GM19238 (cell line): ENCODE measurements around the gene TXNRD2.

Source experiments
- DNase-seq: peaks from one replicate; pipeline ENCODE4 v3.0.0; 2011; ENCODE audit warnings: low spot score; ENCODE audit not compliant: insufficient read length

Gene TXNRD2

DNA sequence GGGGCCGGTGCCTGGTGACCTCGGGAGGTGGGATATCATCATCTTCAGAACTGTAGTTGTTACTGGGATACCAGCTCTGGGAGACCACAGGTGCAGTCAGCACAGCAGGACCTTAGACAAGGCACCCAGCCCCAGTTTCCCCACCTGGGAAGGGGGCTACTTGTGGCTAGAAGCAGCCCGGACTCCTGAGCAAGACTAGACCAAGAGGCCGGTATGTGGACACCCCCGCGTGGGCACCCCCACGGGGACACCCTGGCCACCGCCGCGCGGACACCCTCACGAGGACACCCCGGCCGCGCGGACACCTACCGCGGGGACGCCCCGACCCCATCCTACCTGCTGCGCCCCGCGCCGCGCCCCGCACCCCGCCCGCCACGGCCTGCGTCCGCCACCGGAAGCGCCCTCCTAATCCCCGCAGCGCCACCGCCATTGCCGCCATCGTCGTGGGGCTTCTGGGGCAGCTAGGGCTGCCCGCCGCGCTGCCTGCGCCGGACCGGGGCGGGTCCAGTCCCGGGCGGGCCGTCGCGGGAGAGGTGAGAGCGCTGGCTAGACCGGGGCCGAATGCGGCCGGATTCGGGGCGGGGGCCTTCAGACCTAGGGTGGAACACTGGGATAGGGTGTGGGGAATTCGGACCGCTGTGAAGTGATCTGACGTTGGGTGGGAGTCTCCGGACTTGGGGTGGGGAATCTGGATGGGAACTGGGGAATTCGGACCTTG, at the start of gene TXNRD2, which contains the start of gene COMT:
Gene TXNRD2 (minus strand): TSS at position 454 of the 718 bp plus-strand sequence. CDS start 15 bp downstream, at position 439.
Gene COMT (plus strand): TSS at position 408 of the 718 bp plus-strand sequence. CDS start 20,755 bp downstream, outside the sequence.
- peak; percentile 87 for DNase-seq

DNA sequence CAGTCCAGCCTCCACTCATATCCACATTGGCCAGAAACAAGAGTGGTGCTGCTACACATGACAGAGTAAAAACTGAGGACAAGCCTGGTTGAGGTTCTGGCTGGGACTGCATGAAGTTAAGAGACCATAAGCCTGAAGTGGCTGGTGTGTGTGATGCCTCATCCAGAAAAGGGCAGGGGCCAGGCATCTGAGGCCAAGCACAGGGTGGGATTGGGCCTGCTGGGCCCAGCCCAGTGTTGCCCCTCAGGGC, 49.7 kb upstream of the TXNRD2 start:
- no peak for DNase-seq

DNA sequence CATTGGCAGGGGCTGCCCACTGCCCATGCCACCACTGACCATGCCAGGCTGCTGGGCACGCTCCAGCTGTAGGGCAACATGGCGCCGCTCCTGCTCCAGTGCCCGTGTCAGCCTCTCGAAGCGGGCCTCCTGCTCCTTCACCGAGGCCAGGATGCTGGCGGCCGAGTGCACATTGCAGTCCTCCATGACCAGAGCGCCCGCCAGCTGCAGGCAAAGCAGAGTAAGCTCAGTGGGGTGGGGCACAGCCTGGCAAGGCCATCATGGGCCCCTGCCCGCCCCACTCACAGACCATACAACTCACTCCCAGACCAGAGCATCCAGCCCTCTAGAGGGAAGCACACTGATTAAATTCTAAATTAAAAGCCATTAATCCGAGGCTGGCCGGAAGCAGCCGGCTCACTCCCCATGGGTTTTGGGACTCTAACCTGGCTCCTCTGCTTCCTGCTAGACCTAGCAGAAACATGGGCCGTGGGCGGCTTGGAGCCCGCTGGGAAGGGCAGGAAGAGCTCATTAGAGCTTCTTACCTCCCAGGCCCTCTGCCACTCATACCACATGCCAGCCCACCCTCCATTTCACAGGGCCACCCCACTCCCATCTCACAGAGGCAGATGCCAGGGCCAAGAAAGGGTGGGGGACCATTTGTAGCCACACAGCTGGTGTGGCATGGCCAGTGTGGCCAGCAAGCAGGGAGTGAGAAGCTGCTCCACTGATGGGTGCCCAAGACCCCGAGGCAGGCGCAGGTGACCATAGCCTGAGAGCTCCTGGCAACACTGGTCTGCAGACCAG, 49.2 kb upstream of the TXNRD2 start:
- no peak for DNase-seq

DNA sequence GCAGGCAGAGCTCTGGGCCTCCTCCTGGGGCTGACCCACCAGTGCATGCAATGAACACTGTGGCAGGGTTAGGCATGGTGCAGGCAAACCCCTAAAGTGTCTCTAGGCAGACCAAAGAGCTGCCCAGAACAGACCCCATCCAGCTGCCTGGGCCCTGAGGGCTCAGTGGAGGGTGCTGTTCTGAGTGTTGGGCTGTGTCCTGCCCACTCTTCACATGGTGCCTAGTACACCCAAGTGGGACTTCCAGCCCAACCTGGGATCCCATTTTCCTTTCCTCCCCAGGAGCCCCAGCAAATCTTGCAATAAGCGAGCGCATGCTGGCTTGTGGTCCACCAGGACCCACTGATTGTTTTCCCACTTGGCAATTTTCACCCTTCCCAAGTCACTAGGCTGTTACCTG, 48.6 kb upstream of the TXNRD2 start:
- no peak for DNase-seq

DNA sequence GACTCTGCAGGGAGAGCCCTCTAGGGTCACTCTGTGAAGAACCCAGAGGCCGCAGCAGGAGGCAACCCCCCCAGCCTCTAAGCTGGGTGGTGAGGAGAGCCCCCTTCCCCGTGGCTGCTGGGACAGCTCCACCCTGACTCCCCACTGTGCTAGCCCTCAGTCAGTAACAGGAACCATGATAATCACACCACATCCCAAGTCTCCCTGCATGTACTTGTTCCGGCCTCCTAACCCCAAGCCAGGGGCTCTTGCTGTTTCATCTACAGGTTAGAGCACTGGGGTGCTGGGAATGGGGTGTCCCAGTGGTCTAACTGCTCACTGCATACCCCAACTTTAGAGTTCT, 48.1 kb upstream of the TXNRD2 start:
- no peak for DNase-seq

DNA sequence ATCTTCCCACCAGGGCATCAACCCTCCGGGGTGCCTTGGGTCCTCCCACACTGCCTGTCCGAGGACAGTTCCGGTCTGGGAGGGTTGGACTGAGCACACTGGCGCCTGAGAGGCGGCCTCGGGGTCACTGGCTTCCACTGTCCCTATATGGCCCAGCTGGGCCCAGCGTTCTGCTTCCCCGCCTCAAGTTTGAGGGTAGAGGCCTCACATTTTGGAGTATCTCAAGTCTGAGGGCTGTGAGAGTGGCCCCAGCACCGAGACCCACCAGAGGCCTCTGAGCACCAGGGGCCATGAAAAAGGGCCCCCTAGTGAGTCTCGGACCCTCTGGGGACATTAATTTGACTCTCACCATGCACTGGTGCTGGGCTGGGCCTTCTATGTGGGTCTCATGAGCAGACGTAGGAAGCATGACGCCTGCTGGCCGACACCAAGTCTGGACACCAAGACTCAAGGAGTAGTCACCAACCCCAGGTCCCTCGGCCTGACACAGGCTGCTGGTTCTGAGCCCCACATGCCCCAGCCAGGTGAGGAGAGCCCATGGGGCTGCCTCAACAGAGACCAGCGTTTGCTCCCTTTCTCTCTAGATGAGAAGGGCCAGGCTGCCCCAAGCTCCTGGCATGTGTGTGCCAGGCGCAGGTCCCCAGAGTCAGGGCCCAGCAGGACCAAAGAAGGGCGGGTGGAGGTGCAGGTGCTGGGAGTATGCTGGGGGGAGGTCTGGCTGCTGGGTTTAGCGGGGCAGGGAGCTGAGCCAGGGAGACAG, 47.5 kb upstream of the TXNRD2 start:
- DNase-seq: no peak

DNA sequence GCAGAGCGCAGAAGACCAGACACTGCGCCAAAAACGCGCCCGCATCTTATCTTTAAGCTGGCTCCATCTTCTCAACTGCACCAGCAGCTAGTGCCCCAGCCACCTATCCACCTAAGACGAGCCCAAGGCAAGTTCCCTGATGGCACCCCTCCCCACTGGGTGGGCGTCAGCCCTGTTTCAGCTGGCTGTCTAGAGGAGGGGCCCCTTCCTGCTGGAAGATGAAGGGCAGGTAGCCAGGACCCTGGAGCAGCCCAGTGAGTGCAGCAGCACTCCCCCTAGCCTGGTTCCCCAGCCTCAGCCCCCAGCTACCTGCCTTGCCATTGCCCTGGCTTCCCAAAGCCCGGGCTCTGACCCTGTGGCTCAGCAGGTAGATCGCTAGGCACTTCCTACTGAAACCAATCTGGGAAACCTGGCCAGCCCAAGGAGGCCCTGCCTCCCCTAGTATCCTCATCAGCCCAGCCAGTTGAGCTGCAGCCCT, 46.8 kb upstream of the TXNRD2 start:
- DNase-seq: no peak

DNA sequence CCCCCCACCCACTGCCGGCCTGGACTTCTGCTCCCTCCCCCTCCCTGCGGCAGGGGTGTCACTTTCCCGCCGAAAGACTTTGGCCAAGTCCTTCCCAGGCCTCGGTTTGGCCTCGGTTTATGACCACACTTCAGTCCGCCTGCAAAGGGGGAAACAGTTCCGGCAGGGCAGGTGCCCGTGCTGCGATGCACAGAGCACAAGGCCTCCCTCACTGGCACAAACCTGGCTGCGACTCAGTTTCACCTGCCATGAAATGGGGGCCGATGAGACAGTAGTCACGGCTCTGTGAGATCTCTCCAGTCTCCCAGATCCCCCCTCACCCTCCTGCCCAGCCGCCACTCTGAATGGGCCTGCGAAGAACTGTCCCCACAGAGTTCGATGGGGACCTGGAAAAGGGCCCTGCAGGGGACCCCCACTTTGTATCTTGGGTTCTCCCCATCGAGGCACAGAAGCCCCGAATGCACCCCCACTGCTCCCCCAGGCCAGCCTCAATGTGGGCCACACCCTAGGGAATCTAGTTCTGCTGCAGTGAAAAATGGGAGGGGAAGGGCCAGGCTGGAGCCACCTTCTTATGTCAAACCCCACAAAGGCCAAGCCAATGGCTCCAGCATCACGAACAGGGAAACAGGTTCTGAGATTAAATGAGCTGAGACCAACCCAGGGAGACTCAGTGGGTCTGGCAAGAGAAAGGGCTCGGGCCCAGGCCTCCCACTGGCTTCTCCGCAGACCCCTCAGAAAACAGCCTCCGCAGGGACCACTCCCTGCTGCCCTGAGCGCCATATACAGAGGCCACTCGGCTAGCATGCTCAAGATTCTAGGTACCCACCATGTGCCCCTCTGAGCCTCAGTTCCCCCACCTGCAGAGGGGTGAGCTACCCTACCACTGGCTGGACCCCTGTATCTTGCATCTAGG, 46.0 kb upstream of the TXNRD2 start:
- no peak for DNase-seq

DNA sequence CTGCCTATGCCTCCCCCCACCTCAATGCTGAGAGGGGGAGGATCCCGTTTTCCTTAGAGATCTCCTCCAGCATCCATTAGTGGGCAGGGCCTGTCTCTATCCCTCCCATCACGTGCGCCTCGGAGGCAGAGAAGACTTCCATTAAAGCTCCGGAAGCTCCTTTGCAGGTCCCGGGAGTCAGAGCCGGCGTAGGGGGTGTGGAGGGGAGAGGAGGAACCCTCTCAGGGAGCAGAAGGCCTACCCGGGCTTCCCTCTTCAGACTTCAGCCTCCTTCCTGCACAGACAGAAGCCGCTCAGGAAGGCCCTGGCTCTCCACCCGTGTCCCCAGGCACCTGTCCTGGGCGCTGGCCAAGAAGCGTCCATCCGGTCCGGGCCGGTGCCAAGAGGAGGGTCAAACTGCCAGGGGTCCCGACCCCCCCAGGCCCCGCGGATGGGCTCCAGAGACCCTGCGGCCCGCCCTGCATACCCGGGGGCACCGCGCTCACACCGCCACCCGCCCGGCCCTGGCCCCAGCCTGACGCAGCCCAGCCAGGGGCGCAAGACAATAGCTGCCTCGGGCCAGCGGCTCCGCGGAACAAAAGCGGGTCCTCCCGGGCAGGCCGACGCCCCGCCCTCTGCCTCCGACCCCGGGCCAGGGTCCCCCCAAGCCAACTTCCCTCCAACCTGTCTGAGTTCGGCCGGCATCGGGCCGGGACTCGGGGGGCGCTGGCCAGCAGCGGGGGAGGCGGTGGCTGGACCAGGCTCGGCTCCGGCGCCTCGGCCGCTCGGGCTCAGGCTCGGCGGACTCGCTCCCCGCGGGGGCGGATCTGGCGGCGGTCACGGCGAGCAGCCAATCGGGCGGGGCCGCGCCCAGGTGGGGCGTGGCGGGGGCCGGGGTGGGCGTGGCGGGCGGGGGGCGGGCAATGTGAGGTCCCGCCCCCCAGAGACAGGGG, 45.1 kb upstream of the TXNRD2 start:
- peak; percentile 97 for DNase-seq

DNA sequence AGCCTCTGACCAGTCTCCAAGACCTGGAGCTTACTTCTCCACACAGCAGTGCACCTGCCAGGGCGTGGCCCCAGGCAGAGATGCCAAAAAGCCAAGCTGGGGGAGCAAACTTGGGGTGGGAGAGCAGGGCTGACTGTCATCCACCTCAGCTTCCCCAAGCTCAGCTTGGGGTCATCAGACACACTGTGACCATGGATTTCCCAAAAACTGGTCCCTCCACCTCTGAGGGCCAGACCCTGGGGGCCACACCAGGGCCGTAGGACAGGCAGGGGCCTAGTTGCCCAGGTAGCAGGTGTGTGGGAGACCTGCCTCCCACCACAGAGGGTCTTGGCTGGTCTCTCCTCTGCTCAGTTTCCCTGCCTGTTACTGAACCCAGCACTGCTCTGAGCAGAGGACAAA, 44.4 kb upstream of the TXNRD2 start:
- no peak for DNase-seq

DNA sequence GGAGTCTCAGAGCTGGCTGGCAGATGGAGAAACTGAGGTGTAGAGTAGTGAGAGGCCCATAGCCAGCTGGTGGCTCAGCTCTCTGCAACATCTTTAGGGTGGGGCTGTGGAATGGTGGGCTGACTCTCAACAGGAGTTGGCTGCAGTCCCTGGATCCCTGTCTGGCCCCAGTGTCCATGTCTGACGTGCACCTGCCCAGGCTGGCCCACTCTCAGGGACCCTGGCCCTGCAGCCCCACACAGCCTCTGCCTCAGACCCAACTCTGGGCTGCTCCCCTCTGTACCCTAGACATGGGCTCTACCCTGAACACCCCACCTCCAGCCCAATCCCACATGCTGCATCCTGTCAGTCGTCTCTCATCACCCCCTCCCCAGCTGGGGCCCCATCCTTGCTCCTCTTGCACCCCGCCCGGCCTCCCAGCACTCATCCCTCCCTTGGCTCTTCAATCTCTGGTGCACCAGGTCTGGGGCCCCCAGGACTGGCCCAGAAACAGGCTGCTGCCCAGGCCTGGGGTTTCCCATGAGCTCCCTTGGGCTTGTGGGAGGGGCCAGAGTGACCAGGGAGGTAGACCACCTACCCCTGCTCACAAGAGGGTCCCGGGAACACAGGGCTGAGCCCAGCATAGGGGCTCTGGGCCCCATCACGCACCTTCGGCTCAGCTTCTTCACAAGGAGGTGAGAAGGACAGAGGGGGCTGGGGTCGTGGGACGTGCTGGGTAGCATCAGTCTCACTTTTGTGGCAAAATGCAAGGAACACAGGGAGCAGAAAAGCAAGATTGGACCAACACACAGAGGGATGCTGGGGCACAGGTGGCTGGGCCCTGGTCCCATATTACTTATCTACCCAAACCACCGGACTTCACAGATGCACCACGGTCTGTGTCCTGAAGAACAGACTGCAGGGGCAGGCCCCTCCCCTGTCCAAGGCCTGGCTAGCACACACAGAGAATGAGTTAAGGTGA, 43.5 kb upstream of the TXNRD2 start:
- no peak for DNase-seq

DNA sequence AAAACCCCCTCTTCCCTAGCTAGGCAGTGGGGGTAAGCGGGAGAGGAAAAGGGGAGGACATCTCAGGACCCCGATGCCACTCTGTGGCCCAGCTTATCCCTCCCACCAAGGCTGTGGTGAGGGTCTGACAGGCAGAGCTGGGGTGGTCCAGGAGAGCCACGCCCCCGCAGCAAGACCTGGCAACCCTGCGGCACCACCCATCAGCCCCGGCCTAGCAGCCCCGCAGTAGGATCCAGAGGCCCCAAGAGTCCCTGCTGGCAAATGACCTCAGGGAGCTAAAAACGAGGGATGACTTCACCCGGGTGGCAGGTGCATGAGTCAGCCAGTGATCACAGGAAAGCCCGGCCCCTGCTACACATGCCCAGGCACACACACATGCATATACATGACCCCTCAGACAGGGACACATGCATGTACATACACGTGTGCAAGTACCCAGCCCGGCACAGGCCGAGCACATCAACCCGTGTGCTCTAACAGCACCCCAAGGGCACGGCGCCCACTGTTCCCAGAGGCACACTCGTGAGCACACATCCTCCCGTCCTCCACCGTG, 42.7 kb upstream of the TXNRD2 start:
- no peak for DNase-seq

DNA sequence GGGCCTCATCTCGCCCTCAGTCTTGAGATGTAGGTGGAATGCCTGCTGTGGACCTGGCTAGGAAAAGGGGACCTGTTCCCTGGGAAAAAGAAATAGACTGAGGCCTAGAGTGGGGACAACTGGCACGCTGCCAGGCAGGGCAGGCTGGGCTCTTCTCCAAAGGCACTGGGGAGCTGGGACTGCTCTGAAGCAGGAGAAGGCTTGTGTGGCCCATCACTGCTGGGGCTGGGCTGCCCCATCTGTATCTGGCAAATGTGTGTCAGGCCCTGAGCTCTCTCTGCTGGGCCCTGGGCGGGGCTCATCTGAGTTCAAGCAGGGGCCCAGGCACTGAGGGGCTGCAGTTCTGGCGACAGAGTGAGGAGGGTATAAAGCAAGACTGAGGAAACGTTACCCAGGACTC, 42.1 kb upstream of the TXNRD2 start:
- no peak for DNase-seq

DNA sequence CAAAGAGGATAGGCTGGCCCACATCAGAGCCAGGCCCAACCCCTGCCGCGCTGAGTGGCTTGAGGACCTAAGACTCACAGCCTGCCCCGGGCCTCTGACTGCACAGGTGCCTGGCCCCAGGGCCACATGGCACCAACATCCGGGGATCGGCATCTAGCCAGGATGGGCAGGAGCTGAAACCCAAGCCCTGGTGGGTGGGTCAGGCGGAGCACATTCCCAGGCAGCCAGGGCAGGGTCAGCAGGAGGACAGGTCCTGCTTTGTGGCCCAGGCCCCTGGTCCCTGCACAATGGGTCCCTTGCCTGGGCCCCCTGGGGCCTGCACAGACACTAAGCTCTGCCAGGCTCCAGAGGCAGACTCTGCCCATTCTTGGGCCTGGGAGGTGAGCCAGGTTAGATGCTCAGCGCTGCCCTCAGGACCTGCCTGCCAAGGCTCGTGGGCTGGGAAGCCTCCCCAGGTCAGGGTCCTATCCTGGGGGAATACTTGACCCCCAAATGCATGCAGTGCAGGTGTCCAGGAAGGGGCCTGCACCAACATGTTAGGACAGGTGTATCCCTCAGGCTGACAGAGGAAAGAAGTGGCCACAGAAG, 41.5 kb upstream of the TXNRD2 start:
- DNase-seq: no peak

DNA sequence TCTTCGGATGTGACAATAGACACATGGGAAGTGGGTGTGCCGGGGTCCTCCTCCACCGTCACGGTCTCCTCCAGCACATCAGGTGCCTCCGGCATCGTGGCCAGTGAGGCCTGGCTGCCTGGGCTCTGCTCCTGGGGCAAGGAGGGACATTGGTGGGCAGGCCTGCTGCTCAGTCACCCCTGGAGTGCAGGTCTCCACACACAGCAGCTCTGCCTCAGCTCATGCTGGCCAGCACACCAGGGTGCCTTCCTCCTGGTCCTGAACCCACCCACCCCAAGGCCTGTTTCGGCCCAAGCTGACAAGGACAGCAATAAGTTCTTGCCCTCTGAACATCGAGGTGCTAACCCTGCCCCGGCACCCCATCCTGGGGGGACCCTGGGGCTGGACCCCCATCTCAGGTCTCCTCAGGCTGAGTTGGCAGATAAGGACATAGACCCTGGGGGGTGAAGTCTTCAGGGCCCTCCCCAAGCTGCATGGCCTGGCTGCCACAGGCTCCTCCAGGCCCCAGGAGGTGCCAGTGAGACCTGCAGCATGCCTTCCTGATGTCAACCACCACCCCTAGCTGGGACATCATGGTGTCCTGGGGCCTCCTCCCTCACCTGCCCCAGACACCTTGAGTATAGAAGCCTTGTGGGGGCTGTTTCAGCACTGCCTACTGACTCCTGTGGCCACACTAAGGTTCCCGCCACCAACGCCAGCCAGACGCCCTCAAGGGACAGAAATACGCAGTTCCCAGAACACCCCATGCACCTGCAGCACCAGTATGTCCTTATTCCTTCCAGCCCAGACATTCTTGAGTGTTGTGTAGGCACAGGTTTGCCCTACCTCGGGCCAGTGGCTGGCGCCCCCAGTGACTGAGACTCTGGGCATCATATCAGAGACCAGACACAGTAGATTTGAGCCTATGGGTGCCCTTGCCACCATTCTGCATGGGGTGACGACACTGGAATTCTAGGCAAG, 40.6 kb upstream of the TXNRD2 start:
- DNase-seq: no peak

DNA sequence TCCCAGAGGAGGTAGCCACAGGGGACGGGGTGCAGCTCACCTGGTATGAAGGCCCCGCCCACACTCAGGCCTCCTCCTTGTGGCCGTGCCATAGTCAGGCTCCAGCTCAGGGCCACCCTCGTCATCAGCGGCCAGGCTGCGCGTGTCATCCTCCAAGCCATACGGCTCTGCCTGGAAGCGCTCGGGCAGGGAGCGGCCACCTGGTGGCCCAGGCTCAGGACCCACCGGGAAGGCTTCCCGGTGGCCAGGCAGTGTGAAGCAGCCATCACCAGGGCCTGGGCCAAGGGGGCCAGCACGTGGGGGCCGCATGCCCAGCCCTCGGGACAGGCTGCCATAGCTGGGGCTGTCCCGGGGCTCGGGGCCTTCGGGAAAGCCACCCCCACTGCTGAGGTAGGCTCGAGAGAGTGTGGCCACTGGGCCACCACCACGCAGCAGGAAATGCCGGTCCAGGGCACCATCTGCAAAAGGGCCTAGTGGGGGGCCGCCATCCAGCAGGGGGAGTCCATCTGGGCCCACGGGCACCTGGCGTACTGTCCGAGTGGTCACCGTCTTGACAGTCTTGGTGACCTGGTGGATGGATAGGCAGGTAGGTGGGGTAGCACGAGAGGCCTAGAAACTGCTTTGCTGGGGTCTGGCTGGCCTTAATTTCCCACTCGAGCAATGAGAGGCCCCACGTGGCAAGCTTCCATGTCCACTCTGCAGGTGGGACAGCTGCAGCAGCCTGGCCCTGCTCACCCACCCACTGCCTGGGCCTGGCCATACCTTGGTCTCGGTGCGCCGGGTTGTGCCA, 39.7 kb upstream of the TXNRD2 start:
- no peak for DNase-seq
